Esophagus squamous epithelium (tissue), 4 donors: ENCODE data around the gene PANX3.

Experiments used
- POLR2A ChIP-seq, 4 donors: fragments of 450-650 bp; IDR thresholded peaks; one replicate each; pipeline ENCODE4 v1.6.1; 2017; ENCODE audit warnings: antibody characterized with exemption in 4 of 4, mild to moderate bottlenecking in 4 of 4, moderate library complexity in 3 of 4
- TF ChIP-seq, protein P1 (sequence below), 6 experiments: fragments of 450-650 bp in 4 of 6; fragments of 200-600 bp in 2 of 6; sonication (generic) in 2 of 6; IDR thresholded peaks; one replicate each; pipeline ENCODE4 v1.5.1; 2016 to 2019; ENCODE audit warnings: antibody characterized with exemption in 6 of 6, mild to moderate bottlenecking in 4 of 6, moderate library complexity in 4 of 6

DNA sequence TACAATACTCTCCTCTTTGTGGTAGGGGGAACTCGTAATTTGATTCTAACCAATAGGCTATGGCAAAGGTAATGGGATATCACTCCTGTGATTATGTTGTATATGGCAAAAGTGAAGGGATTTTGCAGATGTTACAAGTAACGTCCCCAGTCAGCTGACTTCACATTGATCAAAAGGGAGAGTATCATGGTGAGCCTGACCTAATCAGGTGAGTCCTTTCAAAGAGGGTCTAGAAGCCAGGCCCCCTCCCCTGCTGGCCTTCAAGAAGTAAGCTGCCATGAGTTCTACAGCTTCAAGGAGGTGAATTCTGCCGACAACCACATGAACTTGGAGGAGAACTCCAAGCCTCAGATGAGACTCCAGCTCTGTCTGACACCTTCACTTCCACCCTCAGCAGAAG, 31.4 kb downstream of the PANX3 start:
- TF ChIP-seq, protein P1, sequence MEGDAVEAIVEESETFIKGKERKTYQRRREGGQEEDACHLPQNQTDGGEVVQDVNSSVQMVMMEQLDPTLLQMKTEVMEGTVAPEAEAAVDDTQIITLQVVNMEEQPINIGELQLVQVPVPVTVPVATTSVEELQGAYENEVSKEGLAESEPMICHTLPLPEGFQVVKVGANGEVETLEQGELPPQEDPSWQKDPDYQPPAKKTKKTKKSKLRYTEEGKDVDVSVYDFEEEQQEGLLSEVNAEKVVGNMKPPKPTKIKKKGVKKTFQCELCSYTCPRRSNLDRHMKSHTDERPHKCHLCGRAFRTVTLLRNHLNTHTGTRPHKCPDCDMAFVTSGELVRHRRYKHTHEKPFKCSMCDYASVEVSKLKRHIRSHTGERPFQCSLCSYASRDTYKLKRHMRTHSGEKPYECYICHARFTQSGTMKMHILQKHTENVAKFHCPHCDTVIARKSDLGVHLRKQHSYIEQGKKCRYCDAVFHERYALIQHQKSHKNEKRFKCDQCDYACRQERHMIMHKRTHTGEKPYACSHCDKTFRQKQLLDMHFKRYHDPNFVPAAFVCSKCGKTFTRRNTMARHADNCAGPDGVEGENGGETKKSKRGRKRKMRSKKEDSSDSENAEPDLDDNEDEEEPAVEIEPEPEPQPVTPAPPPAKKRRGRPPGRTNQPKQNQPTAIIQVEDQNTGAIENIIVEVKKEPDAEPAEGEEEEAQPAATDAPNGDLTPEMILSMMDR (IDR thresholded peaks at IDR 0.05), result no peak
- no peak for TF ChIP-seq POLR2A (IDR thresholded peaks at IDR 0.05)
